ENCODE measurements around the gene GAS2L1. TPM values are rescaled to one million over a fixed set of nuclear protein-coding genes. Genes with fewer than 3 reads are reported as not detected.

Gene GAS2L1
- 4.2 TPM for polyA plus RNA-seq (2012; ENCODE audit: insufficient read depth, insufficient read length, low read depth)

DNA sequence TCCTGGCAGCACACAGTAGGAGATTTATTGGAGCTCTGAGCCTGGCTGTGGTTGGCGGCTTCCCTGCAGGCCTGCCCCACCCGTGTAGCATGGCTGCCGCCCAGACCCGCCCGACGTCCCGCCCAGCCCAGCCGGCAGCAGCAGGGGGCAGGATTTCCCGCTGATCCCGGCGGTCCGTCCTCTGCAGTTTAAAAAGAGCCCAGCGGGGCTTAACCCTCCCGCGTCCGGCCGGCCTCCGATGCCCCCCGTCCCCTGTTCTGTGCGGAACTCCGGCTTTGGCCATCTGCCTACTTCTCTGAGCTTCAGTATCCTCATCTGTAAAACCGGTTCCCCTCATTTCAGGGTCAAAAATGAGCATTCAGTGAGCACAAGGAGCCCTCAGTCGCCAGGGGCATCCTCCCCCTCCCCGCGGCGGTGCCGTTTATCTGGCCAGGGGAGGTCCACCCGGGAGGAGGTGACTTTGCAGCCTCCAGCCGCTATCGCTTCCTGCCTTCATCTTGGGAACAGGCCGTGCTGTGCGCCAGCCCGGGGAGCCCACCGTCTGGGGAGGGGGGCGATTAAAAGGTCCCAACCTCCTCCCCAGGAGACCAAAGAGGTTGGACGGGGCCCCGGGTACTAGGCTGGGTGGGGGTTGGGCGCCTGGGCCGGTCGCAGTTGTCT lies at the start of gene GAS2L1:
TSS of gene GAS2L1 (plus strand) at position 476 of the 660 bp plus-strand sequence. CDS start 1,456 bp downstream, outside the sequence.
- Histone ChIP-seq H3K4me3 (ENCODE audit: low read depth, low read length) (peak within 1 kb of the TSS; percentile 83), H3K9me3 (no peaks in the 10 kb centered on the region), H3K36me3 (peaks cover 4% of the 10 kb centered on the region), H3K27me3 (no peaks in the 10 kb centered on the region), H3K4me1 (peaks cover 5% of the 10 kb centered on the region)
- TF ChIP-seq, protein P1, sequence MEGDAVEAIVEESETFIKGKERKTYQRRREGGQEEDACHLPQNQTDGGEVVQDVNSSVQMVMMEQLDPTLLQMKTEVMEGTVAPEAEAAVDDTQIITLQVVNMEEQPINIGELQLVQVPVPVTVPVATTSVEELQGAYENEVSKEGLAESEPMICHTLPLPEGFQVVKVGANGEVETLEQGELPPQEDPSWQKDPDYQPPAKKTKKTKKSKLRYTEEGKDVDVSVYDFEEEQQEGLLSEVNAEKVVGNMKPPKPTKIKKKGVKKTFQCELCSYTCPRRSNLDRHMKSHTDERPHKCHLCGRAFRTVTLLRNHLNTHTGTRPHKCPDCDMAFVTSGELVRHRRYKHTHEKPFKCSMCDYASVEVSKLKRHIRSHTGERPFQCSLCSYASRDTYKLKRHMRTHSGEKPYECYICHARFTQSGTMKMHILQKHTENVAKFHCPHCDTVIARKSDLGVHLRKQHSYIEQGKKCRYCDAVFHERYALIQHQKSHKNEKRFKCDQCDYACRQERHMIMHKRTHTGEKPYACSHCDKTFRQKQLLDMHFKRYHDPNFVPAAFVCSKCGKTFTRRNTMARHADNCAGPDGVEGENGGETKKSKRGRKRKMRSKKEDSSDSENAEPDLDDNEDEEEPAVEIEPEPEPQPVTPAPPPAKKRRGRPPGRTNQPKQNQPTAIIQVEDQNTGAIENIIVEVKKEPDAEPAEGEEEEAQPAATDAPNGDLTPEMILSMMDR (IDR thresholded peaks at IDR 0.05; ENCODE audit: low read depth, low read length): peak; percentile 63
- DNase-seq: peak; percentile 88

DNA sequence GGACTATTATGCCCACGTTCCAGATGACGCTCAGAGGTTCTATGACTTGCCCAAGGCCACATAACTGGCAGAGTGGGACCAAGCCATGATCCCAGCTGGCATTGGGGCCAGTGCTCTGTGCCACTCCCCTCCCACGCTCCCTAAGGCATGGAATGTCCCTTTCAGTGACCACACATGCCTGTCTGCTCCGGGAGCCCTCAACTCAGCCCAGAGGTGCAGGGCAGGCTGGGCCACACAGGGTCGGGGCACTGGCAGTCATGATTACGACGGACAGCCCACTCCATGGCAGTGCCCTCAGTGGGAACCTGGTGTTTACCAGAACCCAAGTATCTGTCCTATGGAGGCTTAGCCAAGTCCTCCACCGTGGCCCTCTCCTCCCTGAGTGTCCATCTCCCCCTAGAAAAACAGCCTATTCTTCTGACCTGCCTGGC lies 48.7 kb upstream of the GAS2L1 start:
- DNase-seq: no peak
- TF ChIP-seq, protein P1 (IDR thresholded peaks at IDR 0.05; ENCODE audit: low read depth, low read length): no peak
- Histone ChIP-seq H3K27me3 (no peaks in the 10 kb centered on the region), H3K36me3 (peaks cover 14% of the 10 kb centered on the region; the same call in 1 of the 2 replicates), H3K9me3 (no peaks in the 10 kb centered on the region), H3K4me1 (peaks cover 6% of the 10 kb centered on the region; the same call in 1 of the 2 replicates), H3K4me3 (ENCODE audit: low read depth, low read length) (no peak overlapping the region)

DNA sequence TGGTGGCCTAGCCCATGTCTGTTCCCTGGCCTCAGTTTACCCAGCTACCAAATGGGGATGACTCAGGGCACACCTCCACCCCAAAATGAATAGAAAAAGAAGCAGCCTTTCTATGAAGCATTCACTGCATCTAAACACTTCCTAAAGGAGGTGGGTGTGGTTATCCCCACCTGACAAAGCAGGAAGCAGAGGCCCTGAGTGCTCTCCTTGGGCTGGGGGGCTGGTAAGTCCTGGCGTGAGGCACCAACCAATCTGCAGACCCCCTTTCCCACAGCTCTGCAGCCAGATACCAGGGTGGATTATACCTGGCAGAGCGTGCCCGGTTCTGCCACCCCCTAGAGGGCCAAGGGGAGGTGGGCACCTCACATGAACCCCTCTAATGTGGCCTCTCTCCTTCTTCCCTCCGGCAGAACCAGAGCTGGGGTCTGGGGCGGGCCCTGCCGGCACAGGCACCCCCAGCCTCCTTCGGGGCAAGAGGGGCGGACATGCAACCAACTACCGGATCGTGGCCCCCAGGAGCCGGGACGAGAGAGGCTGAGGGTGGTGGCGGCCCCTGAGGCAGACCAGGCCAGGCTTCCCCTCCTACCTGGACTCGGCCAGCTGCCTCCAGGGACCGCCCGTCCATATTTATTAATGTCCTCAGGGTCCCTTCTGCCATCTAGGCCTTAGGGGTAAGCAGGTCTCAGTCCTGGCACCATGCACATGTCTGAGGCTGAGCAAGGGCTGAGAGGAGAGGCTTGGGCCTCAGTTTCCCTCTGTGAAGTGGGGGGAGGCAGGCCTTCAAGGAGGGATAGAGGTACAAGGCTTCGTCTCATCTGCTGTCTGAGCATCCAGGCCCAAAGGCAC lies 47.8 kb upstream of the GAS2L1 start:
- no peak for DNase-seq
- TF ChIP-seq, protein P1 (IDR thresholded peaks at IDR 0.05; ENCODE audit: low read depth, low read length): no peak
- no peaks in the 10 kb centered on the region for H3K27me3 ChIP-seq
- no peak overlapping the region for H3K4me3 ChIP-seq (ENCODE audit: low read depth, low read length)
- H3K36me3 ChIP-seq: peaks cover 14% of the 10 kb centered on the region; the same call in 1 of the 2 replicates
- no peaks in the 10 kb centered on the region for H3K9me3 ChIP-seq
- peaks cover 6% of the 10 kb centered on the region; the same call in 1 of the 2 replicates for H3K4me1 ChIP-seq

DNA sequence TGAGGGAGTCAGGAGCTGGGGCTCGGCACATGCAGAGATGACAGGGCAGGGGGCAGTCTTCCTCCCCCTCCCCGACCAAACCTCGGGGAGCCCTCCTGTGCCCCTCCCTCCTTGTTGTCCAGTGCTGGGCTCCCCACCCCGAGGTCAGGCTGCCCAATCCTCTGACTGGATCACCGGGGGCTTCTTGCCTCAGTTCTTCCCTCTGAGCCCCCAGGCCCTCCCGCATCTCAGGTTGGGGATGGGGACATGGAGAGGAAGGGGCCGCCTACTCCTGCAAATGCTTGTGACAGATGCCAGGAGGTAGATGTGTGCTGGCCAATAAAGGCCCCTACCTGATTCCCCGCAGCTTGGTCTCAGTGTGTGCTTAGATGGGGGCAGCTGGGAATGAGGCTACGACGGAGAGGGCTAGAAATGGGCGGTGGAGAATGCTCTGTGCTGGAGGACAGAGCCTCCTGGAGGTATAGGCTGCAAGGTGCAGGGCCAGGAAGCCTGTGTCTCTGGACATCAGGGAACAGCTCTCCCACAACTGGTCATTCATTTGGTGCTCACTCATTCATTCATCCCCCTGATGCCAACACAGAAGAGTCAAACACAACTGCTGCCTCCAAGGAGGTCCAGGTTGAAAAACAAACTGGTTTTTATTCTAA lies 47.1 kb upstream of the GAS2L1 start:
- Histone ChIP-seq H3K9me3 (no peaks in the 10 kb centered on the region), H3K4me3 (ENCODE audit: low read depth, low read length) (no peak overlapping the region), H3K27me3 (no peaks in the 10 kb centered on the region), H3K4me1 (peaks cover 6% of the 10 kb centered on the region; the same call in 1 of the 2 replicates), H3K36me3 (peaks cover 20% of the 10 kb centered on the region)
- peak; percentile 28 for DNase-seq
- TF ChIP-seq, protein P1 (IDR thresholded peaks at IDR 0.05; ENCODE audit: low read depth, low read length): peak; percentile 31; the same call in 1 of the 2 replicates

DNA sequence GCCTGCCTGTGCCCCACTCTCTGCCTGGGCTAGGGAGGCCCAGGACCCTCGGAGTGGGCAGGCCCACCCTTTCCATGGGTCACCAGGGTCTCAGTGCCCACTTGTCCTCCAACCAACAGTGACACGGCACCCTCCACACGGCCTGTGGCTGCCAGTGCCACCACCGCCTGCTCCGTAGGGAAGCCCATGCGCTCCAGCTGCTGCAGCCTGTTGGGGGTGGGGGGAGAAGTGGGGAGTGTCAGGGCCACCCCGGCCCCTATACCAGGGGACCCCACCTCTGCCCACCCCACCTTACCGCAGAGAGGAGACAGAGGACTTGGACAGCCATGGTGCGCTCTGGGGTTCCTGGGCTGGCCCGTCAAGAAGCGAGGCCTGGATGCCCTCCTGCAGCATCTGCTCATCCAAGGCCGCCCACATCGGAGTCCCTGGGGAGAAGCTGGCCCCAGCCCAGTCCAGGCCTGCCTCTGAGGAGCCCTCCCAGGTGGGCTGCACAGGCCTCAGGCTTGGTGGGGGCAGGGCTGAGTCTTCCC lies 46.4 kb upstream of the GAS2L1 start:
- DNase-seq: peak; percentile 69
- Histone ChIP-seq H3K4me3 (ENCODE audit: low read depth, low read length) (no peak overlapping the region), H3K36me3 (peaks cover 27% of the 10 kb centered on the region), H3K9me3 (no peaks in the 10 kb centered on the region), H3K27me3 (no peaks in the 10 kb centered on the region), H3K4me1 (peaks cover 6% of the 10 kb centered on the region; the same call in 1 of the 2 replicates)
- TF ChIP-seq, protein P1 (IDR thresholded peaks at IDR 0.05; ENCODE audit: low read depth, low read length): no peak

Data from BE2C (cell line).